Aorta (tissue), 5 donors: ENCODE data around the gene KLF15. TPM values are rescaled to one million over a fixed set of nuclear protein-coding genes. Genes with fewer than 3 reads are reported as not detected.

ENCODE experiments used
- ATAC-seq: fragments of 200-7000 bp; cut with Tn5 transposase; one replicate; pipeline ENCODE4 v1.9.1; 2022; ENCODE audit warnings: moderate library complexity; ENCODE audit not compliant: low FRiP score
- DNase-seq, 2 donors: peaks; one replicate each; pipeline ENCODE4 v3.0.0-alpha.2; 2020
- H3K27ac ChIP-seq, 2 donors: one replicate each; pipeline ENCODE4 v1.5.1; 2013; ENCODE audit warnings: low read length in 2 of 2, mild to moderate bottlenecking in 2 of 2, moderate library complexity in 2 of 2, control low read depth in 1 of 2, inconsistent platforms in 1 of 2, low read depth in 1 of 2
- H3K27me3 ChIP-seq, 2 donors: one replicate each; pipeline ENCODE4 v1.6.1; 2013; ENCODE audit warnings: control low read depth in 1 of 2, low read length in 1 of 2, mild to moderate bottlenecking in 1 of 2, moderate library complexity in 1 of 2; ENCODE audit not compliant: insufficient read depth in 2 of 2, control insufficient read depth in 1 of 2
- H3K36me3 ChIP-seq, 2 donors: one replicate each; pipeline ENCODE4 v1.6.1; 2013; ENCODE audit warnings: control low read depth in 1 of 2, low read length in 1 of 2, mild to moderate bottlenecking in 1 of 2; ENCODE audit not compliant: insufficient read depth in 2 of 2, control insufficient read depth in 1 of 2
- H3K4me1 ChIP-seq, 2 donors: one replicate each; pipeline ENCODE4 v1.6.1; 2013; ENCODE audit warnings: low read length in 2 of 2, control low read depth in 1 of 2, mild to moderate bottlenecking in 1 of 2, moderate library complexity in 1 of 2; ENCODE audit not compliant: insufficient read depth in 2 of 2, control insufficient read depth in 1 of 2
- H3K4me3 ChIP-seq, 2 donors: one replicate each; pipeline ENCODE4 v1.5.1; 2013; ENCODE audit warnings: low read length in 2 of 2, control low read depth in 1 of 2, mild to moderate bottlenecking in 1 of 2
- H3K9me3 ChIP-seq: one replicate; pipeline ENCODE4 v1.6.1; 2013; ENCODE audit warnings: mild to moderate bottlenecking, low read length; ENCODE audit not compliant: control insufficient read depth
- WGBS, 2 donors: extraction: QIAGEN DNeasy Blood & Tissue Kit; methylation state at CpG; one replicate each; pipeline ENCODE4 v1.1.7; 2013; 5-methylcytosine and 5-hydroxymethylcytosine counted together
- intact Hi-C, 2 donors: fragments of 100-400 bp; cut with DNase I; formaldehyde crosslinking; loops; one replicate each; pipeline versions ENCODE4 v1.14.2 to v1.15.0; 2022
- polyA plus RNA-seq, 2 donors: library from polyadenylated mRNA; stranded (reverse); fragments of 200-250 nt; gene quantifications; one replicate each; pipeline ENCODE4 v1.2.3, GENCODE V29; 2013
- total RNA-seq, 2 donors: library from RNA; stranded (reverse); fragmentation: NEBNext Ultra II Directional; extraction: Animal tissue kit (Norgen Biotek cat#: 25700); gene quantifications; one replicate each; pipeline ENCODE4 v1.2.1, GENCODE V29; 2021
- donor health status: healthy with polysubstance abuse.
- donor health status: Bipolar disorder and iron deficiency.
- donor health status: DM: no; HTN: no; CAD: no.
- donor health status: DM: no; HTN: no; CAD: no.
- donor health status: DM: yes; HTN: yes; CAD: no.

Gene KLF15
- total and polyA plus RNA-seq, 4 donors = 8.5 to 43.9 (median 31.8) TPM

DNA sequence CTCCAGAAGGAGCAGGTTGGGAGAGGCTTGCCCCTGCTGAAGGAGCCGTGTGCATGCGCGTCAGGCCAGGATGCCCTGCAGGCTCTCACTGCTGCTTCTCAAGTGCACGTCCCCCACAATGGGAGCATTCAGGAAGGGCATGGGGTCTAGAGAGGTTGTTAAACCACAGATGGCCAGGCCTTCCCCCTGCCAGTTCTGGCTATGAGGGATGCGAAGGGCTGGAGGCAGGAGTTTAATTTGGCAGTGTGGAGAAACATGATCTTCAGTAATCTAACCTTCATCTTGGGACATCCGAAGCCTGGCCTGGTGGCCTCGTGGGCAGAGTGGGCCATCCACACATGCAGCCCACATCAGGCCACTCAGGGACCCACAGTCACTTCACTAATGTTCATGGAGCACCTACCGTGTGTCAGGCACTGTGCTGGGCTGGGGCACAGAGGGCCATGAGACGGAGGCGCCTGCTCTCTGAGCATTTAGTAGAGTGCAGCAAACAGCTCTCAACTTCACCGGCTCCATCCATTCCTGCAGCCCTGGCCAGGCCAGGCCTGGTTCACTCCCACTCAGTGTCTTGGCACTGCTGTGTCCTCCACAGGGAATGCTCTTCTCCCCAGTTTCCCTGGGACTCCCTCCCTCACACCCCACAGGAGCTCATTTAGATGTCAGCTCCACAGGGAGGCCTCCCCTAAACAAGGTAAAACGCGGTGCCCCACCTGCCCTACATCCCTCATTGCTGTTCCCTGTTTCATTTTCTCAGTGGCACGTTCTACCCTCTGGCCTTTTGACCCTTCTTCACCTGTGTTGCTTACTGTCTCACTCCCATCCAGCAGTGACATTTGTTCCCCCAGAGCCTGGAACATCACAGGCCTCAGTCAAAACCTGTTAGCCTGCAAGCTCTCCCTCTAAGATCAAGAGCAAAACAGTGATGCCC is 41.5 kb upstream of the KLF15 start:
- no peak for DNase-seq
- H3K27me3 ChIP-seq = no peaks in the 10 kb centered on the region
- 92 to 96% methylated on average over 14 of the region's 14 CpGs for WGBS, 2 donors

GRCh38 chr3:126397610-126398422 is 40.6 kb upstream of the KLF15 start:
- WGBS, 2 donors = 92 to 93% methylated on average over 9 to 13 of the region's 13 CpGs
- intact Hi-C loops = no loop called here
- H3K27ac ChIP-seq = no peak overlapping the region
- no peaks in the 10 kb centered on the region for H3K36me3 ChIP-seq
- no peaks in the 10 kb centered on the region for H3K4me1 ChIP-seq
- no peaks in the 10 kb centered on the region for H3K9me3 ChIP-seq
- ATAC-seq (no peak), DNase-seq (no peak)
- H3K27me3 ChIP-seq = no peaks in the 10 kb centered on the region
- H3K4me3 ChIP-seq = no peak overlapping the region

More for the DNA sequence above, 41.5 kb upstream of the KLF15 start:
- Histone ChIP-seq H3K9me3 (no peaks in the 10 kb centered on the region), H3K36me3 (no peaks in the 10 kb centered on the region), H3K4me3 (no peak overlapping the region), H3K27ac (no peak overlapping the region), H3K4me1 (no peaks in the 10 kb centered on the region)
- ATAC-seq = no peak
- intact Hi-C loops = no loop called here

GRCh38 chr3:126396536-126396935 is 39.3 kb upstream of the KLF15 start:
- DNase-seq = no peak
- no peak for ATAC-seq
- Histone ChIP-seq H3K27ac (no peak overlapping the region), H3K27me3 (no peaks in the 10 kb centered on the region), H3K4me3 (no peak overlapping the region), H3K9me3 (no peaks in the 10 kb centered on the region), H3K4me1 (no peaks in the 10 kb centered on the region), H3K36me3 (no peaks in the 10 kb centered on the region)
- intact Hi-C loops = no loop called here
- 96 to 98% methylated on average over 5 of the region's 5 CpGs for WGBS, 2 donors

GRCh38 chr3:126395846-126396513 is 38.8 kb upstream of the KLF15 start:
- no peaks in the 10 kb centered on the region for H3K4me1 ChIP-seq
- H3K36me3 ChIP-seq = no peaks in the 10 kb centered on the region
- H3K27me3 ChIP-seq = no peaks in the 10 kb centered on the region
- DNase-seq = peak in 1 of 2 donors; percentile 62
- intact Hi-C loops = no loop called here
- H3K4me3 ChIP-seq = no peak overlapping the region
- no peak for ATAC-seq
- H3K27ac ChIP-seq = no peak overlapping the region
- H3K9me3 ChIP-seq = no peaks in the 10 kb centered on the region
- WGBS, 2 donors = 91 to 97% methylated on average over 6 of the region's 6 CpGs

DNA sequence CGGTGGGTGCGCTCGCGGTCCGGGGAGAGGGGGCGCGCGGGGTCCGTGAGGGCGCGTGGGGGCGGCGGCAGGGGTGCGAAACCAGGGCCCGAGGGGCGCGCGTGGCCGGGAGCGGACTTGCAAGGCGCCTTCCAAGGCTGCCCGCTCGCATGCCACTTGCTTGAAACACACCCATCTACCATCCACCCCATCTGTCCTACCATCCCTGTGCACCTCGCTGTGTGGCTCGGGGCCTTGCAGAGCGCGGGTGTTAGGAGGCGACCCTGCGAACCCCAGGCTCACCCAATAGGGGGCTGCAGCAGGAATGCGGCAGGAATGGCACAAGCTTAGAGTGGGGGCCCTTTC is 37.7 kb upstream of the KLF15 start:
- H3K36me3 ChIP-seq = no peaks in the 10 kb centered on the region
- no peak overlapping the region for H3K27ac ChIP-seq
- H3K4me1 ChIP-seq = no peaks in the 10 kb centered on the region
- intact Hi-C loops = no loop called here
- WGBS, 2 donors = 13 to 17% methylated on average over 17 to 30 of the region's 30 CpGs
- no peaks in the 10 kb centered on the region for H3K9me3 ChIP-seq
- no peak for DNase-seq
- H3K27me3 ChIP-seq = no peaks in the 10 kb centered on the region
- no peak overlapping the region for H3K4me3 ChIP-seq
- no peak for ATAC-seq

DNA sequence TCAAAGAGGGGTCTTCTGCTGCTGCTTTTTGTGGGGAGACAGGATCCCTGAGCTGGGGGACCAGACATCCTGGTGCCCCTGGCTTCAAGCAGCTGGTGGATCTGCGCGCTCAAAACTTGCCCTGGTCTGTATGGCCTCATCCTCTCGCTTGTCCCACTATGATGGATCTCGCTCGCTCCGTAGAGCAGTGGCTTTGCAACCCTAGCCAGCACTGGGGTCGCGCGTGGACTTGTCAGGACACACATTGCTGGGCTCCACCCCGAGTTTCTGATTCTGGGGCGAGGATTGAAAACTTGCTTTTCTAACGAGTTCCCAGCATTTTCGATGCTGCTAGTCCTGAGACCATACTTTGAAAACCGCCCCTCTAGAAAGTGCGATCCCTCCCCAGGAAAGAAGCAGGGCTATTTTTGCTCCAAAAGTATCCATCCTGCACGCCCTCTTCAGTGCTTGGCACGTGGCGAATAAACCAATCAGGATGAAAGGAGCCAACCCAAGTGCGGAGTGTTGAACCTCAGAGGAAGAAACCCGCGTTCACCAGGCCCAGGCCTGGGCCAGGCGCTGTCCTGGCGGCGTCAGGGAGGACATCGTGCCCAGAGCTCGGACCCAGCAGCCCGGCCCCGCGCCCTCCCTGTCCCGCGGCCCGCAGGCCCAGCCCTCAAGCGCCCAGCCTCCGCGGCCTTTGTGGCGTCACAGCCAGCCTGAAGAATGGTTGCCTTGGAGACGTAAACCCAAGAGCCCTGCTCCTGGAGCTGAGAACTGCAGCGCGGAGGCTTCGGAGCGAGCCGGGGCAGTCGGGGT is 37.2 kb upstream of the KLF15 start, which contains the start of gene CFAP100:
Gene CFAP100, plus strand, starts transcription at position 731 of the 798 bp plus-strand sequence. CDS start 1,092 bp downstream, outside the sequence.
- no peak within 1 kb of the TSS for H3K4me3 ChIP-seq
- H3K27ac ChIP-seq = no peak within 1 kb of the TSS
- DNase-seq (peak; percentile 78 to 85), ATAC-seq (peak; percentile 74)
- intact Hi-C loops = no loop called here
- no peaks in the 10 kb centered on the region for H3K4me1 ChIP-seq
- 30 to 35% methylated on average over 37 to 43 of the region's 43 CpGs for WGBS, 2 donors
- no peaks in the 10 kb centered on the region for H3K27me3 ChIP-seq
- H3K36me3 ChIP-seq = no peaks in the 10 kb centered on the region
- H3K9me3 ChIP-seq = no peaks in the 10 kb centered on the region

- Histone ChIP-seq H3K27me3 (no peaks in the 10 kb centered on the region), H3K27ac (no peak overlapping the region), H3K4me3 (no peak overlapping the region), H3K36me3 (no peaks in the 10 kb centered on the region), H3K9me3 (no peaks in the 10 kb centered on the region), H3K4me1 (no peaks in the 10 kb centered on the region)
- intact Hi-C loops = no loop called here
- WGBS, 2 donors = 91 to 95% methylated on average over 4 of the region's 4 CpGs
- DNase-seq (peak in 1 of 2 donors; percentile 41), ATAC-seq (no peak)
These were observed 36.4 kb upstream of the KLF15 start for GRCh38 chr3:126393563-126393962.

- ATAC-seq = no peak
- intact Hi-C loops = no loop called here
- WGBS, 2 donors = 85 to 86% methylated on average over 12 of the region's 12 CpGs
- H3K27ac ChIP-seq = no peak overlapping the region
- H3K27me3 ChIP-seq = no peaks in the 10 kb centered on the region
- no peak overlapping the region for H3K4me3 ChIP-seq
- no peaks in the 10 kb centered on the region for H3K36me3 ChIP-seq
- peak in 1 of 2 donors; percentile 35 for DNase-seq
- H3K4me1 ChIP-seq = no peaks in the 10 kb centered on the region
- H3K9me3 ChIP-seq = no peaks in the 10 kb centered on the region
These were observed 35.0 kb upstream of the KLF15 start for GRCh38 chr3:126392246-126392645.
